Trophoblast cell (in vitro differentiated cells and primary cell): Measurements from ENCODE around the gene FSTL1.

Source experiments
- DNase-seq, 2 donors: peaks; one replicate each; pipeline ENCODE4 v3.0.0-alpha.2; 2016
- H2AFZ ChIP-seq: 2 replicates; pipeline ENCODE4 v1.6.1; 2013; ENCODE audit warnings: low read length, moderate library complexity, mild to moderate bottlenecking; ENCODE audit not compliant: insufficient read depth, poor library complexity
- H2AK5ac ChIP-seq: 2 replicates; pipeline ENCODE4 v1.6.1; 2013; ENCODE audit warnings: mild to moderate bottlenecking, low read length
- H2BK120ac ChIP-seq: 2 replicates; pipeline ENCODE4 v1.6.1; 2013; ENCODE audit warnings: low read length, mild to moderate bottlenecking, moderate library complexity; ENCODE audit not compliant: insufficient read depth, poor library complexity
- H2BK12ac ChIP-seq: 2 replicates; pipeline ENCODE4 v1.6.1; 2013; ENCODE audit warnings: mild to moderate bottlenecking, low read length, moderate library complexity
- H2BK5ac ChIP-seq: 2 replicates; pipeline ENCODE4 v1.6.1; 2013; ENCODE audit warnings: low read length, low read depth, moderate library complexity, mild to moderate bottlenecking; ENCODE audit not compliant: poor library complexity
- H3K14ac ChIP-seq: 2 replicates; pipeline ENCODE4 v1.6.1; 2013; ENCODE audit warnings: mild to moderate bottlenecking, low read length
- H3K18ac ChIP-seq: 2 replicates; pipeline ENCODE4 v1.6.1; 2013; ENCODE audit warnings: mild to moderate bottlenecking, low read length
- H3K23ac ChIP-seq: 2 replicates; pipeline ENCODE4 v1.6.1; 2013; ENCODE audit warnings: low read length
- H3K27ac ChIP-seq: 2 replicates; pipeline ENCODE4 v1.5.1; 2013; ENCODE audit warnings: low read depth, mild to moderate bottlenecking, inconsistent platforms, low read length, moderate library complexity
- H3K27me3 ChIP-seq: 2 replicates; pipeline ENCODE4 v1.6.1; 2013; ENCODE audit warnings: inconsistent platforms, mild to moderate bottlenecking, low read length, moderate library complexity; ENCODE audit not compliant: insufficient read depth
- H3K36me3 ChIP-seq, 2 experiments: 1 replicate in 1 of 2; 2 replicates in 1 of 2; pipeline ENCODE4 v1.6.1; 2013; ENCODE audit warnings: low read length in 2 of 2, mild to moderate bottlenecking in 2 of 2, moderate library complexity in 1 of 2; ENCODE audit not compliant: insufficient read depth in 2 of 2, control insufficient read depth in 1 of 2
- H3K4ac ChIP-seq: 2 replicates; pipeline ENCODE4 v1.6.1; 2013; ENCODE audit warnings: low read depth, mild to moderate bottlenecking, low read length, moderate library complexity
- H3K4me1 ChIP-seq, 2 experiments: 1 replicate in 1 of 2; 2 replicates in 1 of 2; pipeline ENCODE4 v1.6.1; 2013; ENCODE audit warnings: low read length in 2 of 2, mild to moderate bottlenecking in 2 of 2, moderate library complexity in 1 of 2; ENCODE audit not compliant: insufficient read depth in 2 of 2, control insufficient read depth in 1 of 2
- H3K4me2 ChIP-seq: 2 replicates; pipeline ENCODE4 v1.6.1; 2013; ENCODE audit warnings: inconsistent platforms, mild to moderate bottlenecking, low read length, moderate library complexity
- H3K4me3 ChIP-seq: 2 replicates; pipeline ENCODE4 v1.5.1; 2013; ENCODE audit warnings: mild to moderate bottlenecking, low read depth, low read length, inconsistent platforms
- H3K79me1 ChIP-seq: one replicate; pipeline ENCODE4 v1.6.1; 2013; ENCODE audit warnings: low read length
- H3K79me2 ChIP-seq: 2 replicates; pipeline ENCODE4 v1.6.1; 2013; ENCODE audit warnings: low read length, mild to moderate bottlenecking; ENCODE audit not compliant: control insufficient read depth, insufficient read depth, poor library complexity
- H3K9ac ChIP-seq: 2 replicates; pipeline ENCODE4 v1.6.1; 2013; ENCODE audit warnings: mild to moderate bottlenecking, low read length
- H3K9me3 ChIP-seq: 2 replicates; pipeline ENCODE4 v1.6.1; 2013; ENCODE audit warnings: low read depth, mild to moderate bottlenecking, control low read depth, inconsistent platforms, low read length; ENCODE audit not compliant: insufficient read depth
- H4K12ac ChIP-seq: 2 replicates; pipeline ENCODE4 v1.6.1; 2013; ENCODE audit warnings: low read depth, mild to moderate bottlenecking, low read length, moderate library complexity
- H4K8ac ChIP-seq: 2 replicates; pipeline ENCODE4 v1.6.1; 2013; ENCODE audit warnings: low read depth, mild to moderate bottlenecking, low read length, moderate library complexity
- H4K91ac ChIP-seq: one replicate; pipeline ENCODE4 v1.6.1; 2013; ENCODE audit warnings: low read depth, mild to moderate bottlenecking, low read length, moderate library complexity
- WGBS: extraction: QIAGEN DNeasy Blood & Tissue Kit; methylation state at CpG from one replicate; pipeline ENCODE4 v1.1.7; 2013; ENCODE audit warnings: missing lambda C conversion rate; ENCODE audit not compliant: insufficient read length, insufficient coverage; ENCODE audit errors: extremely low coverage; 5-methylcytosine and 5-hydroxymethylcytosine counted together

Gene FSTL1

DNA sequence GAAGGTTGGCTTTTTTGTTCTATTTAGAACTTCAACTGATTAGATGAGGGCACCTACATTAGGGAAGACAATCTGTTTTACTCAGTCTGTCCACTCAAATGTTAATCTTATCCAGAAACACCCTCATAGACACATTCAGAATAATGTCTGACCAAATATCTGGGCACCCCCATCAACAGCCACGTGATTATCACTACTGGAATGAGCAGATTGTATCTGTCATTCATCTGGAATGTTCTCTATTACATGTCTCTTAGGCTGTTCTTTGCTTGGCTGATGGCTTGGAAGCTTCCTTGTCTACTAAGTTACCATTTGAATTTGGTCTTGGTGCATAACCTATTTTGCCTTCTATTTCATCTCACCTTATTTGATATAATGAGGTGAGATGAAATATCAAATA lies 86.0 kb downstream of the FSTL1 start:
- Histone ChIP-seq H3K9me3 (no peaks in the 10 kb centered on the region), H3K79me2 (no peaks in the 10 kb centered on the region), H3K79me1 (no peaks in the 10 kb centered on the region), H3K4me2 (no peak overlapping the region), H3K36me3 (no peaks in the 10 kb centered on the region), H3K4ac (no peak overlapping the region), H3K14ac (no peak overlapping the region), H3K27ac (no peak overlapping the region), H2AFZ (no peak overlapping the region), H2BK120ac (no peak overlapping the region), H4K91ac (no peak overlapping the region), H3K9ac (no peak overlapping the region), H2BK12ac (no peak overlapping the region), H4K8ac (no peak overlapping the region), H2AK5ac (no peak overlapping the region), H4K12ac (no peak overlapping the region), H3K18ac (no peak overlapping the region), H3K4me3 (no peak overlapping the region), H3K27me3 (no peaks in the 10 kb centered on the region), H3K23ac (no peak overlapping the region), H3K4me1 (no peaks in the 10 kb centered on the region), H2BK5ac (no peak overlapping the region)
- WGBS = no CpG with 5 or more reads among the region's 1 CpG
- peak; percentile 84 to 93 for DNase-seq

DNA sequence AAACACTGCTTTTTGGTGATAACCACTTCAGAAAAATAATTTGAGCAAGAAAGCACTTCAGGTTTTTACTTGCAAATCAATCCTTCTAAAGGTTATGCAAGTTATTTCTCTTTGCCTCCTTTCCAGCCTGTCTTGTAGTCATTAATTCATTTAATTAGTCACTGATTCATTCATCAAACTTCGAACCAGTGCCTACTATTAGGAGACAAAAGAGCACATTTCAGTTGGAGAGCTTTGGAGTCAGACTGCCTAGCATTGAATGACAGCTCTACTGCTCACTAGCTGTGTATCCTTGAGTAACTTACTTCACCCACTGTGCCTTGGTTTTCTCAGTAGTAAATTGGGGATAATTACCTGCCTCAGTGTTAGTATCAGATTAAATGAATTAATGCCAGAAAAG lies 86.7 kb downstream of the FSTL1 start:
- H4K8ac ChIP-seq = no peak overlapping the region
- H4K91ac ChIP-seq = no peak overlapping the region
- no peaks in the 10 kb centered on the region for H3K9me3 ChIP-seq
- H3K4me3 ChIP-seq = no peak overlapping the region
- no peak overlapping the region for H3K18ac ChIP-seq
- no peaks in the 10 kb centered on the region for H3K79me2 ChIP-seq
- no peak overlapping the region for H2AFZ ChIP-seq
- H3K79me1 ChIP-seq = no peaks in the 10 kb centered on the region
- H2BK5ac ChIP-seq = no peak overlapping the region
- H3K4ac ChIP-seq = no peak overlapping the region
- H3K9ac ChIP-seq = no peak overlapping the region
- no peak overlapping the region for H2AK5ac ChIP-seq
- H3K36me3 ChIP-seq = no peaks in the 10 kb centered on the region
- no peak overlapping the region for H3K14ac ChIP-seq
- no peaks in the 10 kb centered on the region for H3K4me1 ChIP-seq
- H2BK12ac ChIP-seq = no peak overlapping the region
- no CpG with 5 or more reads among the region's 1 CpG for WGBS
- H3K27ac ChIP-seq = no peak overlapping the region
- no peaks in the 10 kb centered on the region for H3K27me3 ChIP-seq
- no peak overlapping the region for H3K23ac ChIP-seq
- no peak overlapping the region for H4K12ac ChIP-seq
- peak in 1 of 2 donors; percentile 13 for DNase-seq
- no peak overlapping the region for H3K4me2 ChIP-seq
- H2BK120ac ChIP-seq = no peak overlapping the region

DNA sequence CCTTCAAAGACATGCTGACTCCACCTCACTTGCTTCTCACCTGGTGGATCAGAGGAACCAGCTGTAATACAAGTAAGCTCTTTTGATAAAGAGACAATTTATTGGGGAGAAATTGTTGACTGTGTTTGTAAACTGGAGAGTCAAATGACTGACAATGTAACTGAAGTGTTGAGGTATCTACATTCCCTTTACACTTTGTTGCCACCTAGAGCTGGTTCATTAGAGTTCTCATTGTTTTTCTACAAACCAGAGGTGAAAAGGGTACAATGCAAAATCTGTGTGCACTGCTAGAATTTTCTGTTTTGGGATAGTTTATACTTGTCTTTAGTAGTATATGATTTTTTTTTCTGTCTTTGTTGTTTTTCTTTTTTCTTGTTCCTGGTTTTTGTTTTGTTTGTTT lies 93.0 kb downstream of the FSTL1 start:
- Histone ChIP-seq H2BK12ac (no peak overlapping the region), H2AFZ (no peak overlapping the region), H3K79me1 (no peaks in the 10 kb centered on the region), H3K4ac (no peak overlapping the region), H2AK5ac (no peak overlapping the region), H3K9ac (no peak overlapping the region), H4K91ac (no peak overlapping the region), H4K12ac (no peak overlapping the region), H3K23ac (no peak overlapping the region), H3K27ac (no peak overlapping the region), H3K4me3 (no peak overlapping the region), H2BK5ac (no peak overlapping the region), H3K14ac (no peak overlapping the region), H3K36me3 (no peaks in the 10 kb centered on the region), H3K18ac (no peak overlapping the region), H4K8ac (no peak overlapping the region), H3K4me2 (no peak overlapping the region), H3K4me1 (no peaks in the 10 kb centered on the region), H2BK120ac (no peak overlapping the region), H3K9me3 (no peaks in the 10 kb centered on the region), H3K27me3 (no peaks in the 10 kb centered on the region), H3K79me2 (no peaks in the 10 kb centered on the region)
- DNase-seq = no peak

DNA sequence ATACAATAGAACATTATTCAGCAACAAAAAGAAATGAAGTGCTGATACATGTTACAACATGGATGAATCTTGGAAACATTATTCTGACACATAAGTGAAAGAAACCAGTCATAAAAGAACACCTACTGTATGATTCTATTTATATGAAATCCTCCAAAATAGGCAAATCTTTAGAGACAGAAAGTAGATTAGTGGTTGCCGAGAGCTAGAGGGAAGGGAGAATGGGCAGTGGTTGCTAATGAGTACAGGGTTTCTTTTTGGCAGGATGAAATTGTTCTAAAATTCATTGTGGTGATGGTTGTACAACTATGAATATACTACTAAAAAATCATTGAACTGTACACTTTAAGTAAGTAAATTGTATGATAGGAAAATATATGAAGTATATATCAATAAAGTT lies 95.3 kb downstream of the FSTL1 start:
- H3K4me2 ChIP-seq = no peak overlapping the region
- no peak overlapping the region for H2BK5ac ChIP-seq
- no peak overlapping the region for H2AFZ ChIP-seq
- H3K9ac ChIP-seq = no peak overlapping the region
- H3K18ac ChIP-seq = no peak overlapping the region
- H3K4ac ChIP-seq = no peak overlapping the region
- H4K91ac ChIP-seq = no peak overlapping the region
- no peak for DNase-seq
- H3K4me3 ChIP-seq = no peak overlapping the region
- peaks cover 0 to 2% of the 10 kb centered on the region in 2 experiments for H3K4me1 ChIP-seq
- no CpG with 5 or more reads among the region's 1 CpG for WGBS
- no peak overlapping the region for H3K27ac ChIP-seq
- no peaks in the 10 kb centered on the region for H3K36me3 ChIP-seq
- H2AK5ac ChIP-seq = no peak overlapping the region
- H3K79me2 ChIP-seq = no peaks in the 10 kb centered on the region
- H4K12ac ChIP-seq = no peak overlapping the region
- no peaks in the 10 kb centered on the region for H3K9me3 ChIP-seq
- no peaks in the 10 kb centered on the region for H3K79me1 ChIP-seq
- H2BK120ac ChIP-seq = no peak overlapping the region
- no peak overlapping the region for H3K23ac ChIP-seq
- no peak overlapping the region for H2BK12ac ChIP-seq
- no peak overlapping the region for H4K8ac ChIP-seq
- no peaks in the 10 kb centered on the region for H3K27me3 ChIP-seq
- H3K14ac ChIP-seq = no peak overlapping the region

DNA sequence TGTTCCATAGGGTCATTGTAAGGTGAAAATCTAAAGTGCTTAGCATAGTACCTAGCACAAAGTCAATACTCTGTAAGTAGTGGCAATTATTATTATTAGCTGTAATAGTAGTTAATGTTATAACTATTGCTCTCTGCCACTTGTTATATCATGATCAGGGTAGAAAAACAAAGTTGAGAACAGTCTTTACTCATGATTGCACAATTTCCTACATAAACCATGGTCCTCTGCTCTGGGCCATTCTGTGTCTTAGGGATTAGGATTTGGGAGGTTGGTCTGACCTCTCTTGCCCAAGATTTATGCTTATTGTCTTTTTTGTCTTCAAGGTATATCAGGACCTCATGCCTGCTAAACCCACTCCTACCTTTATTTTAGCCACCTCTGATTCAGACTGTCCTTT lies 97.3 kb downstream of the FSTL1 start:
- Histone ChIP-seq H3K9ac (no peak overlapping the region), H3K18ac (no peak overlapping the region), H3K79me1 (peaks cover 11% of the 10 kb centered on the region), H2BK12ac (no peak overlapping the region), H2AFZ (no peak overlapping the region), H3K9me3 (no peaks in the 10 kb centered on the region), H3K4me1 (peaks cover 0 to 2% of the 10 kb centered on the region in 2 experiments), H3K23ac (no peak overlapping the region), H2BK5ac (no peak overlapping the region), H3K36me3 (no peaks in the 10 kb centered on the region), H2AK5ac (no peak overlapping the region), H3K4me3 (no peak overlapping the region), H3K27ac (no peak overlapping the region), H3K79me2 (peaks cover 7% of the 10 kb centered on the region), H3K4me2 (no peak overlapping the region), H2BK120ac (no peak overlapping the region), H3K4ac (no peak overlapping the region), H4K12ac (no peak overlapping the region), H4K8ac (no peak overlapping the region), H3K27me3 (no peaks in the 10 kb centered on the region), H4K91ac (no peak overlapping the region), H3K14ac (no peak overlapping the region)
- no peak for DNase-seq
